GM12878 (cell line): ENCODE results near the gene RPL37A. TPM values are rescaled to one million over a fixed set of nuclear protein-coding genes. Genes with fewer than 3 reads are reported as not detected.
A peak's percentile ranks its signal among the peaks of the same experiment; 100 is the strongest.

Experiments used
- ATAC-seq: fragments of 200-7000 bp; cut with Tn5 transposase; 3 replicates; pipeline ENCODE4 v1.9.1; 2020; ENCODE audit warnings: mild to moderate bottlenecking, moderate library complexity
- BruUV-seq: library from RNA; stranded (reverse); fragments of 400-500 nt; replicated peaks from 2 replicates; lab custom pipeline; 2021; lab: Mats Ljungman, UMichigan
- CTCF ChIA-PET: fragments of 300-600 bp; sonication (Branson Sonifier 250); formaldehyde crosslinking; extraction: SDS; loops from one replicate; lab custom pipeline; 2021; ENCODE audit warnings: inconsistent platforms; lab: Yijun Ruan, JAX
- POLR2A ChIA-PET: fragments of 350-600 bp; formaldehyde crosslinking; extraction: SDS; loops from one replicate; lab custom pipeline; 2021; ENCODE audit warnings: inconsistent platforms; lab: Charles Lee
- RAD21 ChIA-PET: fragments of 300-600 bp; sonication (Branson Sonifier 250); formaldehyde crosslinking; loops from one replicate; lab custom pipeline; 2023; ENCODE audit warnings: antibody characterized with exemption; ENCODE audit not compliant: unreplicated experiment; lab: Charles Lee
- SMC1A ChIA-PET: fragments of 300-600 bp; sonication (Branson Sonifier 250); formaldehyde crosslinking; loops from one replicate; lab custom pipeline; 2023; ENCODE audit not compliant: unreplicated experiment, uncharacterized antibody; lab: Charles Lee
- DNase-seq: peaks from one replicate; pipeline ENCODE4 v3.0.0-alpha.2; 2011; ENCODE audit warnings: low read depth, low spot score
- FAIRE-seq: peaks from 3 replicates; lab custom pipeline; 2011; peaks lifted over from hg19 to GRCh38; lab: Jason Lieb, UNC
- H2AFZ ChIP-seq: 2 replicates; pipeline ENCODE4 v1.6.0; 2011; ENCODE audit warnings: low read depth, low read length, control low read depth; ENCODE audit not compliant: control insufficient read depth
- H3K27ac ChIP-seq: 2 replicates; pipeline ENCODE4 v1.5.1; 2011; ENCODE audit warnings: control low read depth; ENCODE audit not compliant: control insufficient read depth, insufficient read depth
- H3K27me3 ChIP-seq, 2 experiments: replicated peaks in 1 of 2; 2 replicates each; pipeline versions ENCODE4 v1.6.0 to v1.6.1; 2011; ENCODE audit warnings: low read length in 1 of 2; ENCODE audit not compliant: control insufficient read depth in 2 of 2, insufficient read depth in 2 of 2
- H3K36me3 ChIP-seq, 2 experiments: 2 replicates each; pipeline ENCODE4 v1.5.1; 2011; ENCODE audit warnings: low read length in 1 of 2; ENCODE audit not compliant: control insufficient read depth in 2 of 2, insufficient read depth in 2 of 2
- H3K4me1 ChIP-seq: 2 replicates; pipeline ENCODE4 v1.6.1; 2011; ENCODE audit warnings: mild to moderate bottlenecking, low read length, moderate library complexity, mixed read lengths; ENCODE audit not compliant: control insufficient read depth, insufficient read depth
- H3K4me2 ChIP-seq: 2 replicates; pipeline ENCODE4 v1.6.0; 2011; ENCODE audit warnings: control low read depth; ENCODE audit not compliant: control insufficient read depth, insufficient read depth
- H3K4me3 ChIP-seq: fragments of 200-600 bp; sonication (generic); 2 replicates; pipeline ENCODE4 v1.5.1; 2016
- H3K79me2 ChIP-seq: 2 replicates; pipeline ENCODE4 v1.6.0; 2011; ENCODE audit warnings: low read length; ENCODE audit not compliant: control insufficient read depth, insufficient read depth
- H3K9ac ChIP-seq: 2 replicates; pipeline ENCODE4 v1.8.0; 2011; ENCODE audit warnings: low read length, control low read depth, mixed read lengths; ENCODE audit not compliant: control insufficient read depth, insufficient read depth
- H3K9me3 ChIP-seq: replicated peaks from 3 replicates; pipeline ENCODE4 v1.5.1; 2011; ENCODE audit warnings: mild to moderate bottlenecking, low read length; ENCODE audit not compliant: control insufficient read depth, insufficient read depth
- H4K20me1 ChIP-seq: 2 replicates; pipeline ENCODE4 v1.6.0; 2011; ENCODE audit not compliant: control insufficient read depth, insufficient read depth
- BACH1 ChIP-seq: fragments of 450-650 bp; IDR thresholded peaks from 2 replicates; pipeline ENCODE4 v1.6.1; 2017; ENCODE audit warnings: mild to moderate bottlenecking, borderline replicate concordance
- BCLAF1 ChIP-seq: fragments of 450-650 bp; IDR thresholded peaks from 2 replicates; pipeline ENCODE4 v1.6.1; 2017; ENCODE audit warnings: antibody characterized with exemption, mild to moderate bottlenecking, moderate library complexity
- CBFB ChIP-seq: IDR thresholded peaks from 2 replicates; pipeline ENCODE4 v1.6.1; 2016; ENCODE audit warnings: antibody characterized with exemption, low read depth
- CHD2 ChIP-seq: IDR thresholded peaks from 2 replicates; pipeline ENCODE4 v1.6.1; 2011; ENCODE audit warnings: low read depth, low read length, improper control_type of control experiment, borderline replicate concordance
- ELK1 ChIP-seq: IDR thresholded peaks from 2 replicates; pipeline ENCODE4 v1.6.1; 2012; ENCODE audit warnings: low read depth, low read length, improper control_type of control experiment
- FOS ChIP-seq: IDR thresholded peaks from 3 replicates; pipeline ENCODE4 v1.6.1; 2011; ENCODE audit warnings: borderline replicate concordance; ENCODE audit not compliant: insufficient read length; ENCODE audit errors: extremely low read depth
- JUNB ChIP-seq: IDR thresholded peaks from 2 replicates; pipeline ENCODE4 v1.6.1; 2016; ENCODE audit warnings: antibody characterized with exemption, mild to moderate bottlenecking
- MYB ChIP-seq: fragments of 150-350 bp; IDR thresholded peaks from 2 replicates; pipeline ENCODE4 v1.6.1; 2014; ENCODE audit warnings: mild to moderate bottlenecking, low read depth, low read length, borderline replicate concordance
- NFIC ChIP-seq: IDR thresholded peaks from 2 replicates; pipeline ENCODE4 v1.6.1; 2012; ENCODE audit warnings: low read depth, mild to moderate bottlenecking, inconsistent platforms, low read length, moderate library complexity
- POLR2AphosphoS2 ChIP-seq: IDR thresholded peaks from 2 replicates; pipeline ENCODE4 v1.6.1; 2011; ENCODE audit warnings: low read depth, mild to moderate bottlenecking, low read length, improper control_type of control experiment, moderate library complexity
- SIX5 ChIP-seq: IDR thresholded peaks from 2 replicates; pipeline ENCODE4 v1.6.1; 2011; ENCODE audit warnings: mild to moderate bottlenecking, low read depth, low read length, moderate library complexity; ENCODE audit not compliant: severe bottlenecking
- SREBF1 ChIP-seq: IDR thresholded peaks from 2 replicates; pipeline ENCODE4 v1.6.1; 2012; ENCODE audit warnings: mild to moderate bottlenecking, low read length
- SREBF2 ChIP-seq: IDR thresholded peaks from 2 replicates; pipeline ENCODE4 v1.6.1; 2012; ENCODE audit warnings: mild to moderate bottlenecking, low read length
- ZZZ3 ChIP-seq: IDR thresholded peaks from 2 replicates; pipeline ENCODE4 v1.6.1; 2011; ENCODE audit warnings: low read depth; ENCODE audit not compliant: control insufficient read depth, insufficient read length
- WGBS: methylation state at CpG from one replicate; pipeline ENCODE4 v1.1.6; 2016; ENCODE audit warnings: low lambda C conversion rate; ENCODE audit not compliant: insufficient replicate concordance, insufficient coverage; ENCODE audit errors: missing lambda C conversion rate; 5-methylcytosine and 5-hydroxymethylcytosine counted together
- in situ Hi-C: fragments of 300-500 bp; cut with MboI; formaldehyde crosslinking; loops from 9 replicates; pipeline ENCODE4 v1.14.3; 2018; ENCODE audit warnings: mixed read lengths
- intact Hi-C: fragments of 100-400 bp; cut with micrococcal nuclease; formaldehyde crosslinking; loops from one replicate; pipeline ENCODE4 v1.14.2; 2022; ENCODE audit not compliant: unreplicated experiment
- polyA plus RNA-seq, 11 experiments: library from polyadenylated mRNA; depleted of rRNA in 4 of 11; unstranded in 6 of 11; stranded (reverse) in 5 of 11; fragments of >200 nt; fragmentation: Nextera tagmentation in 4 of 11; fragmentation: Illumina TruSeq in 1 of 11; extraction: Ambion mirVana in 4 of 11; extraction: Trizol in 1 of 11; gene quantifications; 1 replicate in 1 of 11; 2 replicates in 10 of 11; pipeline versions ENCODE4 v1.2.1 to v1.2.3, GENCODE V29; 2011 to 2016; ENCODE audit warnings: inconsistent platforms in 2 of 11, missing spikeins in 2 of 11, low read depth in 1 of 11
- total RNA-seq, 4 experiments: library from RNA; depleted of rRNA in 3 of 4; stranded (reverse); fragments of >200 nt in 3 of 4; fragmentation: Illumina TruSeq in 1 of 4; extraction: Trizol in 1 of 4; gene quantifications; 2 replicates each; pipeline versions ENCODE4 v1.2.1 to v1.2.3, GENCODE V29; 2013 to 2021

The RPL37A gene
- total and polyA plus RNA-seq, 10 of the 15 experiments (the other 5 are each of a cell fraction or from before 2014, with no cell fraction given) = 2,847 to 6,854 (median 5,110) TPM

GRCh38 chr2:216535454-216535995 is 36.9 kb downstream of the RPL37A start:
- H3K79me2 ChIP-seq = no peaks in the 10 kb centered on the region
- no peak for DNase-seq
- no peak for FAIRE-seq
- ChIA-PET POLR2A (no interaction called here), CTCF (no interaction called here), SMC1A (no interaction called here), RAD21 (no interaction called here)
- no peaks in the 10 kb centered on the region for H3K36me3 ChIP-seq
- 9% methylated on average over 10 of the region's 10 CpGs for WGBS
- in situ Hi-C loops (loop anchor here (10.0 kb wide), 1 partner anchor 979 kb away; no protein-coding TSS in a partner anchor), intact Hi-C loops (no loop called here)
- no TSS peak for BruUV-seq
- H3K4me2 ChIP-seq = no peak overlapping the region
- H2AFZ ChIP-seq = peak overlapping the region; percentile 0
- peaks cover 13% of the 10 kb centered on the region for H3K4me1 ChIP-seq
- H4K20me1 ChIP-seq = no peaks in the 10 kb centered on the region
- no peak overlapping the region for H3K9ac ChIP-seq
- no peaks in the 10 kb centered on the region for H3K9me3 ChIP-seq
- H3K4me3 ChIP-seq = no peak overlapping the region
- TF ChIP-seq FOS (no peak), CBFB (no peak), SREBF2 (no peak), BACH1 (no peak), SIX5 (no peak)
- H3K27me3 ChIP-seq = no peaks in the 10 kb centered on the region
- no peak for ATAC-seq
- H3K27ac ChIP-seq = no peak overlapping the region

GRCh38 chr2:216536734-216537210 is 38.1 kb downstream of the RPL37A start:
- no peaks in the 10 kb centered on the region for H3K79me2 ChIP-seq
- no peak for DNase-seq
- RAD21 ChIA-PET = no interaction called here
- in situ Hi-C loops (loop anchor here (10.0 kb wide), 1 partner anchor 978 kb away; no protein-coding TSS in a partner anchor), intact Hi-C loops (no loop called here)
- CTCF ChIA-PET = interaction anchor here (2.3 kb wide), 1 partner anchor 18 kb away, joined by 7 read pairs; no protein-coding TSS in a partner anchor
- no peaks in the 10 kb centered on the region for H4K20me1 ChIP-seq
- H3K9me3 ChIP-seq = no peaks in the 10 kb centered on the region
- ATAC-seq = no peak
- no peak for FAIRE-seq
- H3K27me3 ChIP-seq = no peaks in the 10 kb centered on the region
- H3K4me3 ChIP-seq = no peak overlapping the region
- SMC1A ChIA-PET = interaction anchor here (1.4 kb wide), 1 partner anchor 28 kb away, joined by 3 read pairs; no protein-coding TSS in a partner anchor
- H3K4me1 ChIP-seq = peaks cover 13% of the 10 kb centered on the region
- WGBS = 84% methylated on average over 6 of the region's 6 CpGs
- no peak overlapping the region for H3K27ac ChIP-seq
- no peaks in the 10 kb centered on the region for H3K36me3 ChIP-seq
- no TSS peak for BruUV-seq
- no peak overlapping the region for H3K4me2 ChIP-seq
- H3K9ac ChIP-seq = no peak overlapping the region
- POLR2A ChIA-PET = no interaction called here
- no peak overlapping the region for H2AFZ ChIP-seq
- TF ChIP-seq BCLAF1 = no peak
- TF ChIP-seq ZZZ3 = no peak
- no peak for TF ChIP-seq MYB
- no peak for TF ChIP-seq POLR2AphosphoS2
- TF ChIP-seq CHD2 = no peak
- TF ChIP-seq JUNB = no peak
- TF ChIP-seq SREBF1 = no peak
- no peak for TF ChIP-seq ELK1
- TF ChIP-seq NFIC = no peak
